Heart right ventricle (tissue), 16 donors: ENCODE measurements around the gene SHQ1. TPM values are rescaled to one million over a fixed set of nuclear protein-coding genes. Genes with fewer than 3 reads are reported as not detected.

Experiments
- ATAC-seq, 8 donors: fragments of 200-7000 bp; cut with Tn5 transposase; one replicate each; pipeline ENCODE4 v1.9.1; 2020; ENCODE audit warnings: mild to moderate bottlenecking in 8 of 8, moderate library complexity in 8 of 8, moderate number of reproducible peaks in 1 of 8
- DNase-seq, 2 donors: peaks; one replicate each; pipeline ENCODE4 v3.0.0-alpha.2; 2020
- H3K27ac ChIP-seq, 10 donors: fragments of 200-600 bp; sonication (generic) in 2 of 10; one replicate each; pipeline versions ENCODE4 v1.5.0 to v1.8.0; 2020 to 2022; ENCODE audit warnings: mild to moderate bottlenecking in 3 of 10
- H3K27me3 ChIP-seq, 7 donors: fragments of 200-600 bp; one replicate each; pipeline ENCODE4 v1.8.0; 2021 to 2022; ENCODE audit warnings: mild to moderate bottlenecking in 2 of 7
- H3K36me3 ChIP-seq, 9 donors: fragments of 200-600 bp; sonication (generic) in 1 of 9; one replicate each; pipeline versions ENCODE4 v1.5.0 to v1.8.0; 2020 to 2022; ENCODE audit warnings: mild to moderate bottlenecking in 2 of 9
- H3K4me1 ChIP-seq, 9 donors: fragments of 200-600 bp; sonication (generic) in 1 of 9; one replicate each; pipeline versions ENCODE4 v1.5.0 to v1.8.0; 2020 to 2022; ENCODE audit warnings: mild to moderate bottlenecking in 4 of 9
- H3K4me3 ChIP-seq, 10 donors: fragments of 200-600 bp; sonication (generic) in 2 of 10; one replicate each; pipeline versions ENCODE4 v1.5.0 to v1.8.0; 2020 to 2022; ENCODE audit warnings: mild to moderate bottlenecking in 7 of 10, moderate library complexity in 2 of 10
- H3K9me3 ChIP-seq, 11 donors: fragments of 200-600 bp in 10 of 11; sonication (generic) in 2 of 11; one replicate each; pipeline versions ENCODE4 v1.5.0 to v1.8.0; 2013 to 2022; ENCODE audit warnings: mild to moderate bottlenecking in 2 of 11, control low read depth in 1 of 11, moderate library complexity in 1 of 11
- WGBS, 2 donors: extraction: QIAGEN DNeasy Blood & Tissue Kit; methylation state at CpG; one replicate each; pipeline ENCODE4 v1.1.7; 2013; ENCODE audit warnings: inconsistent platforms in 1 of 2; 5-methylcytosine and 5-hydroxymethylcytosine counted together
- intact Hi-C, 10 donors: fragments of 100-400 bp; cut with DNase I; formaldehyde crosslinking; loops; one replicate each; pipeline versions ENCODE4 v1.11.1 to v1.14.2; 2022
- polyA plus RNA-seq, 2 donors: library from polyadenylated mRNA; stranded (reverse); fragments of 200-250 nt; gene quantifications; one replicate each; pipeline ENCODE4 v1.2.3, GENCODE V29; 2013
- total RNA-seq, 10 donors: library from RNA; stranded (reverse); fragmentation: NEBNext Ultra II Directional in 3 of 10; extraction: Animal tissue kit (Norgen Biotek cat#: 25700) in 3 of 10; gene quantifications; one replicate each; pipeline versions ENCODE4 v1.2.1 to v1.2.4, GENCODE V29; 2021 to 2023
- TF ChIP-seq, protein P1 (sequence below), 9 donors: fragments of 200-600 bp; sonication (generic) in 2 of 9; IDR thresholded peaks; one replicate each; pipeline versions ENCODE4 v1.5.0 to v1.8.0; 2021 to 2022; ENCODE audit warnings: antibody characterized with exemption in 9 of 9, mild to moderate bottlenecking in 5 of 9, moderate library complexity in 1 of 9
- donor health status: Arrhythmogenic right ventricular cardiomyopathy.
- donor health status: ischemic (EF 13 %, LVEDD 7.1; RV severe dilation, severe dysfunction).
- donor health status: healthy with polysubstance abuse.
- donor health status: DM: no; HTN: yes; CAD: no.
- donor health status: DM: no; HTN: no; CAD: no.
- donor health status: ischemic (EF 25% LVEDD 6.9; RV normal size, moderate dysfunction).
- donor health status: ischemic (EF 25% LVEDD 5.7; RV mildly dilated, moderate dysfunction).
- donor health status: healthy.
- donor health status: DM: yes; HTN: yes; CAD: no.
- donor health status: Ischemic cardiomyopathy.
- donor health status: ischemic (EF 35%, LVEDD 5.7; RV mildly dilated, moderate dysfunction).
- donor health status: nonischemic (EF 11% LVEDD 7.7; RV severe dilation, severe dysfunction).
- donor health status: DM: yes; HTN: yes; CAD: no.
- donor health status: PGD.
- donor health status: ischemic (EF 29% LVEDD 5.4; RV normal size, mild dysfunction).
- donor health status: nonischemic (EF 23%, LVEDD 6.1; RV moderate dilation, normal function).

Gene SHQ1
- total and polyA plus RNA-seq, 12 donors = 8.0 to 24.0 (median 17.2) TPM

DNA sequence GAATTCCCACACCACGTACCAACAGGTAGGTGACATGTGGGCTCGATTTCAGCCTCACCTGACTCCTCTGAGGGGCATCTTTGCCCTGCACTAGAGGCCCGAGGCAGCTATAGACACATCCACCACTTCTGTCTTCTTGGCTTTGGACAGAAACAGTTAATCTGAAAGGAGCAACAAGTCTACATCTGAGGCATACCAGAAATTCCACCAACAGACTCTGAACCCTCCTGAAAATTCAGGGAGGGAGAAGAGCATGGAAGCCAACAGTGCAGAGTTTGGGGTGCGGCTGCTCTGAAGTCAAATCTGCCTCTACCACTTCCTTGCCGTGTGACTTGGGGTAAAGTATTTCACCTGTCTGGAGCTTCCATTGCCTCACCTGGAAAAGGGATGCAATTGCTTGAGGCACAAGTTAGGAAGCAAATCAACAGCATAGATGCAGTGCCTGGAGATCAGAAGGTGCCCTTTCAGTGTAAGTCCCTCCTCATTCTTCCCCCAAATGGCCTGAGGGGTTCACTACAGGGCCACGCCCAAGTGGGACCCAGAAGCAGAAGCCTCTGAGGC, 119.8 kb downstream of the SHQ1 start:
- 77 to 79% methylated on average over 6 of the region's 6 CpGs for WGBS, 2 donors
- no peak for ATAC-seq
- peaks cover 0 to 10% (median 5%) of the 10 kb centered on the region in 11 donors for H3K9me3 ChIP-seq
- no peak overlapping the region for H3K27ac ChIP-seq
- H3K4me1 ChIP-seq = no peaks in the 10 kb centered on the region
- no peak overlapping the region for H3K4me3 ChIP-seq
- TF ChIP-seq, protein P1, sequence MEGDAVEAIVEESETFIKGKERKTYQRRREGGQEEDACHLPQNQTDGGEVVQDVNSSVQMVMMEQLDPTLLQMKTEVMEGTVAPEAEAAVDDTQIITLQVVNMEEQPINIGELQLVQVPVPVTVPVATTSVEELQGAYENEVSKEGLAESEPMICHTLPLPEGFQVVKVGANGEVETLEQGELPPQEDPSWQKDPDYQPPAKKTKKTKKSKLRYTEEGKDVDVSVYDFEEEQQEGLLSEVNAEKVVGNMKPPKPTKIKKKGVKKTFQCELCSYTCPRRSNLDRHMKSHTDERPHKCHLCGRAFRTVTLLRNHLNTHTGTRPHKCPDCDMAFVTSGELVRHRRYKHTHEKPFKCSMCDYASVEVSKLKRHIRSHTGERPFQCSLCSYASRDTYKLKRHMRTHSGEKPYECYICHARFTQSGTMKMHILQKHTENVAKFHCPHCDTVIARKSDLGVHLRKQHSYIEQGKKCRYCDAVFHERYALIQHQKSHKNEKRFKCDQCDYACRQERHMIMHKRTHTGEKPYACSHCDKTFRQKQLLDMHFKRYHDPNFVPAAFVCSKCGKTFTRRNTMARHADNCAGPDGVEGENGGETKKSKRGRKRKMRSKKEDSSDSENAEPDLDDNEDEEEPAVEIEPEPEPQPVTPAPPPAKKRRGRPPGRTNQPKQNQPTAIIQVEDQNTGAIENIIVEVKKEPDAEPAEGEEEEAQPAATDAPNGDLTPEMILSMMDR (IDR thresholded peaks at IDR 0.05) = no peak
- intact Hi-C loops = no loop called here
- H3K36me3 ChIP-seq = no peaks in the 10 kb centered on the region
- H3K27me3 ChIP-seq = no peaks in the 10 kb centered on the region
- DNase-seq = no peak

DNA sequence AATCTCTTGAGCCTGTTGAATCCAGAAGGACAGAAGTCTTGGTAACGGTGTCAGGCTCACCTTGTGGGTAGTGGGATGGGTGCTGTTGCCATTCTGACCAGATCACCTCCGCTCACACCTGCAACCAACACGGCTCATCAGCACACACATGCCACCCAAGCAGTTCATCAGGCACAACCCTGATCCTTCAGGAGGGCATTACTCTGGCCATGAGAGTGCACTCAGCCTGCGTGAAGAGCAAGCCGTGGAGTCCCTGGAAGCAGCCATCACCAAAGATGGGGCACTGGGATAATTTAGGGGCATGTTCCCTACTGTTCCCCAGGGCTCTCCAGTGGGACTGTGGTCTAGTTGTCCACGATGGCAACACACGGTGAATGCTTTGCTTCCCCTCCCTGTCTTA, 120.5 kb downstream of the SHQ1 start:
- WGBS, 2 donors = 78 to 85% methylated on average over 7 of the region's 7 CpGs
- H3K9me3 ChIP-seq = peaks cover 0 to 3% (median 0%) of the 10 kb centered on the region in 11 donors
- H3K27ac ChIP-seq = no peak overlapping the region
- DNase-seq (no peak), ATAC-seq (no peak)
- no peaks in the 10 kb centered on the region for H3K36me3 ChIP-seq
- TF ChIP-seq, protein P1 (IDR thresholded peaks at IDR 0.05) = no peak
- peaks cover 0 to 6% (median 0%) of the 10 kb centered on the region in 9 donors for H3K4me1 ChIP-seq
- no peak overlapping the region for H3K4me3 ChIP-seq
- H3K27me3 ChIP-seq = no peaks in the 10 kb centered on the region
- intact Hi-C loops = no loop called here

DNA sequence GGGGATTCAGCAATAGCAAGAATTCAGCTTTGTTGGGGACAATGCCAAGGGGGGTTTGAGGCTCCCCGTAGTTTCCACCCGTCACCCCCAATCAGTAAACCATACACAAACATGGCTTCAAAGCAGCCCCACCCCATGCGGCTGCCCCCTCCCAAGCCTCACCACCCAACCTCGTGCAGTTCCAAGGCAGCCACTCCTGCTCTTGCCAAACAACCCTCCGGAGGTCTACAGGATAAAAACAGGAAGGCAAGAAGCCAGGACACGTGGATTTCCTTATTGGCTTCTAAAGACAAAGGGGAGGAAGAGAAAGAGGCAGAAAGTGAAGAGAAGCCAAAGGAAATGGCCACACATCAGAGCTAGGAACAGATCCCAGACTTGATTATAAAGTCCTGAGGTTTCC, 121.1 kb downstream of the SHQ1 start:
- Histone ChIP-seq H3K27me3 (no peaks in the 10 kb centered on the region), H3K9me3 (peaks cover 0 to 3% (median 0%) of the 10 kb centered on the region in 11 donors), H3K27ac (no peak overlapping the region), H3K4me3 (no peak overlapping the region), H3K4me1 (peaks cover 0 to 6% (median 0%) of the 10 kb centered on the region in 9 donors), H3K36me3 (no peaks in the 10 kb centered on the region)
- WGBS, 2 donors = 33 to 37% methylated on average over 6 of the region's 6 CpGs
- intact Hi-C loops = no loop called here
- no peak for DNase-seq
- TF ChIP-seq, protein P1 (IDR thresholded peaks at IDR 0.05) = no peak
- no peak for ATAC-seq

DNA sequence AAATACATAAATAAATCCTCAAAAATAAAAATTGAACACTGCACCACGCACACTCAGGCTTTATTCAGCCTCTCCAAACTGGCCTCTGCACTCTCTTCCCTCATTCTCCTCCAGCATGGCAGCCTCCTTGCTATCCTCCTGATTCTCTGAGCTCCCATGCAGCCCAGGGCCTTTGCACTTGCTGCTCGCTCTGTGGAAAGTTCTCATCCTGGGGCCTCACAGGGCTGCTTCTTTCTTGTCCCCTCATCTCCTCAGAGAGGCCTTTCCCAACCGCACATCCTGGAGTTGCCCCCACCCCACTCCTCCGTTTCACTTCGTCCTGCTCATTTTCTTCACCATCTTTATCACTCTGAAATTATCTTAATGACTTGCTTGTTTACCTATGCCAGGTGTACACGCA, 123.0 kb downstream of the SHQ1 start:
- H3K27ac ChIP-seq = no peak overlapping the region
- H3K27me3 ChIP-seq = no peaks in the 10 kb centered on the region
- no peaks in the 10 kb centered on the region for H3K36me3 ChIP-seq
- no peak overlapping the region for H3K4me3 ChIP-seq
- ATAC-seq (no peak), DNase-seq (no peak)
- TF ChIP-seq, protein P1 (IDR thresholded peaks at IDR 0.05) = no peak
- no peaks in the 10 kb centered on the region for H3K9me3 ChIP-seq
- intact Hi-C loops = no loop called here
- 97 to 98% methylated on average over 6 of the region's 6 CpGs for WGBS, 2 donors
- peaks cover 0 to 21% (median 5%) of the 10 kb centered on the region in 9 donors for H3K4me1 ChIP-seq
